GF-D8 (cell line): ENCODE results near the gene RDH11.
"Not testable (repeated sequence)": the region's sequence is repeated elsewhere in the genome, so short reads cannot be mapped to it uniquely, and the experiment has no call there.

Experiments used
- DNase-seq: peaks from one replicate; lab custom pipeline; 2025; lab: John Stamatoyannopoulos, UW

The RDH11 gene

GRCh38 chr14:67704484-67705089, 9.0 kb upstream of the RDH11 start:
- DNase-seq, result no peak

GRCh38 chr14:67703997-67704396, 8.4 kb upstream of the RDH11 start:
- no peak for DNase-seq

- not testable (repeated sequence) for DNase-seq
Observed at GRCh38 chr14:67701492-67701891, 5.9 kb upstream of the RDH11 start, which contains the start of gene RDH12. RDH12 (plus strand) TSS chr14:67701886; CDS start chr14:67722643, 20,757 bp downstream.

- no peak for DNase-seq
Observed at GRCh38 chr14:67698179-67698578, 2.6 kb upstream of the RDH11 start.

GRCh38 chr14:67697006-67697405, 1.4 kb upstream of the RDH11 start:
- DNase-seq, result no peak

GRCh38 chr14:67694791-67695393, 672 bp downstream of the RDH11 start:
- peak; percentile 26 for DNase-seq

GRCh38 chr14:67690011-67690410, 5.6 kb downstream of the RDH11 start:
- DNase-seq, result no peak

- DNase-seq, result no peak
Observed at GRCh38 chr14:67683842-67684241, 11.7 kb downstream of the RDH11 start.

GRCh38 chr14:67680941-67681340, 14.6 kb downstream of the RDH11 start:
- no peak for DNase-seq

GRCh38 chr14:67680121-67680602, 15.4 kb downstream of the RDH11 start:
- no peak for DNase-seq

- no peak for DNase-seq
Observed at GRCh38 chr14:67679006-67679405, 16.6 kb downstream of the RDH11 start.

GRCh38 chr14:67675219-67675582, 20.4 kb downstream of the RDH11 start:
- DNase-seq, result no peak

- peak; percentile 27 for DNase-seq
Observed at GRCh38 chr14:67674480-67675218, 20.9 kb downstream of the RDH11 start, which contains the start of gene VTI1B. VTI1B (minus strand) TSS chr14:67674632; CDS start chr14:67674489, 143 bp downstream.

GRCh38 chr14:67674139-67674479, 21.5 kb downstream of the RDH11 start:
- no peak for DNase-seq

- DNase-seq, result no peak
Observed at GRCh38 chr14:67673451-67673850, 22.1 kb downstream of the RDH11 start.

- no peak for DNase-seq
Observed at GRCh38 chr14:67668559-67668958, 27.0 kb downstream of the RDH11 start.

GRCh38 chr14:67666750-67667449, 28.7 kb downstream of the RDH11 start:
- no peak for DNase-seq

GRCh38 chr14:67665868-67666267, 29.7 kb downstream of the RDH11 start:
- DNase-seq, result no peak

- DNase-seq, result no peak
Observed at GRCh38 chr14:67663633-67664032, 31.9 kb downstream of the RDH11 start.

- no peak for DNase-seq
Observed at GRCh38 chr14:67653651-67654280, 41.8 kb downstream of the RDH11 start.

- DNase-seq, result no peak
Observed at GRCh38 chr14:67652189-67652588, 43.4 kb downstream of the RDH11 start.

GRCh38 chr14:67650694-67651093, 44.9 kb downstream of the RDH11 start:
- no peak for DNase-seq
